Activated naive CD4-positive, alpha-beta T cell treated with anti-CD3 and anti-CD28 coated beads, Interleukin-2, amount 10 ng/mL, durations not matched to agents 7 days and 5 days (primary cell): ENCODE measurements around the gene TBC1D17.
A peak's percentile ranks its signal among the peaks of the same experiment; 100 is the strongest.
"Not testable (repeated sequence)": the region's sequence is repeated elsewhere in the genome, so short reads cannot be mapped to it uniquely, and the experiment has no call there.

Source experiments
- CTCF ChIA-PET: fragments of 350-600 bp; sonication (Branson Sonifier 250); formaldehyde crosslinking; loops from one replicate; lab custom pipeline; 2021; ENCODE audit warnings: antibody characterized with exemption; lab: Charles Lee
- DNase-seq: peaks from one replicate; pipeline ENCODE4 v3.0.0-alpha.2; 2020
- H3K27ac Mint-ChIP-seq: one replicate; pipeline ENCODE4 v1.8.0; 2021; ENCODE audit warnings: mild to moderate bottlenecking, moderate library complexity, mixed read lengths
- H3K27me3 Mint-ChIP-seq: one replicate; pipeline ENCODE4 v1.8.0; 2021; ENCODE audit warnings: mild to moderate bottlenecking, mixed read lengths
- H3K36me3 Mint-ChIP-seq: one replicate; pipeline ENCODE4 v1.8.0; 2021; ENCODE audit warnings: mixed read lengths
- H3K4me1 Mint-ChIP-seq: one replicate; pipeline ENCODE4 v1.8.0; 2021; ENCODE audit warnings: mixed read lengths
- H3K4me3 Mint-ChIP-seq: one replicate; pipeline ENCODE4 v1.8.0; 2021; ENCODE audit warnings: mild to moderate bottlenecking, moderate library complexity, mixed read lengths
- H3K9me3 Mint-ChIP-seq: one replicate; pipeline ENCODE4 v1.8.0; 2021; ENCODE audit warnings: mixed read lengths

TBC1D17 gene

GRCh38 chr19:49915271-49915670 is 37.8 kb downstream of the TBC1D17 start:
- peaks cover 48% of the 10 kb centered on the region for H3K36me3 Mint-ChIP-seq
- no peaks in the 10 kb centered on the region for H3K27me3 Mint-ChIP-seq
- CTCF ChIA-PET = no interaction called here
- H3K4me3 Mint-ChIP-seq = no peak overlapping the region
- no peak overlapping the region for H3K27ac Mint-ChIP-seq
- H3K4me1 Mint-ChIP-seq = peaks cover 26% of the 10 kb centered on the region
- no peaks in the 10 kb centered on the region for H3K9me3 Mint-ChIP-seq
- no peak for DNase-seq

GRCh38 chr19:49916839-49917733 is 39.6 kb downstream of the TBC1D17 start:
- H3K4me1 Mint-ChIP-seq = peaks cover 21% of the 10 kb centered on the region
- no peaks in the 10 kb centered on the region for H3K9me3 Mint-ChIP-seq
- no peaks in the 10 kb centered on the region for H3K27me3 Mint-ChIP-seq
- CTCF ChIA-PET = interaction anchor here (0.7 kb wide), 1 partner anchor 27 kb away, joined by 3 read pairs; no protein-coding TSS in a partner anchor
- no peak overlapping the region for H3K4me3 Mint-ChIP-seq
- H3K36me3 Mint-ChIP-seq = peaks cover 44% of the 10 kb centered on the region
- no peak overlapping the region for H3K27ac Mint-ChIP-seq
- DNase-seq = no peak

GRCh38 chr19:49918089-49918488 is 40.6 kb downstream of the TBC1D17 start:
- DNase-seq = no peak
- no peak overlapping the region for H3K4me3 Mint-ChIP-seq
- peaks cover 37% of the 10 kb centered on the region for H3K36me3 Mint-ChIP-seq
- CTCF ChIA-PET = interaction anchor here (0.7 kb wide), 1 partner anchor 28 kb away, joined by 3 read pairs; no protein-coding TSS in a partner anchor
- H3K4me1 Mint-ChIP-seq = peaks cover 15% of the 10 kb centered on the region
- no peaks in the 10 kb centered on the region for H3K27me3 Mint-ChIP-seq
- H3K9me3 Mint-ChIP-seq = no peaks in the 10 kb centered on the region
- H3K27ac Mint-ChIP-seq = peak overlapping the region; percentile 24

- Mint-ChIP-seq H3K4me3 (no peak overlapping the region), H3K4me1 (peaks cover 22% of the 10 kb centered on the region), H3K9me3 (no peaks in the 10 kb centered on the region), H3K27me3 (no peaks in the 10 kb centered on the region), H3K36me3 (peaks cover 34% of the 10 kb centered on the region), H3K27ac (no peak overlapping the region)
- no peak for DNase-seq
- CTCF ChIA-PET = no interaction called here
Observed at GRCh38 chr19:49920624-49921363, 43.3 kb downstream of the TBC1D17 start.

GRCh38 chr19:49921871-49922795 is 44.6 kb downstream of the TBC1D17 start:
- no peaks in the 10 kb centered on the region for H3K27me3 Mint-ChIP-seq
- peak overlapping the region; percentile 39 for H3K27ac Mint-ChIP-seq
- DNase-seq = no peak
- CTCF ChIA-PET = no interaction called here
- no peaks in the 10 kb centered on the region for H3K9me3 Mint-ChIP-seq
- H3K36me3 Mint-ChIP-seq = peaks cover 32% of the 10 kb centered on the region
- peaks cover 29% of the 10 kb centered on the region for H3K4me1 Mint-ChIP-seq
- H3K4me3 Mint-ChIP-seq = no peak overlapping the region

GRCh38 chr19:49923055-49924003 is 45.8 kb downstream of the TBC1D17 start:
- H3K36me3 Mint-ChIP-seq = peaks cover 38% of the 10 kb centered on the region
- H3K4me1 Mint-ChIP-seq = peaks cover 39% of the 10 kb centered on the region
- no peak for DNase-seq
- no peaks in the 10 kb centered on the region for H3K9me3 Mint-ChIP-seq
- CTCF ChIA-PET = no interaction called here
- no peaks in the 10 kb centered on the region for H3K27me3 Mint-ChIP-seq
- no peak overlapping the region for H3K4me3 Mint-ChIP-seq
- no peak overlapping the region for H3K27ac Mint-ChIP-seq

GRCh38 chr19:49924004-49924880 is 46.7 kb downstream of the TBC1D17 start:
- Mint-ChIP-seq H3K4me1 (peaks cover 44% of the 10 kb centered on the region), H3K36me3 (peaks cover 43% of the 10 kb centered on the region), H3K27ac (peak overlapping the region; percentile 19), H3K9me3 (no peaks in the 10 kb centered on the region), H3K27me3 (peaks cover 5% of the 10 kb centered on the region), H3K4me3 (no peak overlapping the region)
- no peak for DNase-seq
- CTCF ChIA-PET = no interaction called here

GRCh38 chr19:49924881-49925210 is 47.3 kb downstream of the TBC1D17 start:
- H3K4me1 Mint-ChIP-seq = peaks cover 50% of the 10 kb centered on the region

GRCh38 chr19:49925486-49925885 is 48.0 kb downstream of the TBC1D17 start:
- CTCF ChIA-PET = no interaction called here
- Mint-ChIP-seq H3K4me1 (peaks cover 54% of the 10 kb centered on the region), H3K4me3 (no peak overlapping the region), H3K36me3 (peaks cover 45% of the 10 kb centered on the region), H3K27ac (no peak overlapping the region), H3K9me3 (peaks cover 3% of the 10 kb centered on the region), H3K27me3 (peaks cover 15% of the 10 kb centered on the region)
- DNase-seq = no peak

More at GRCh38 chr19:49924881-49925210, 47.3 kb downstream of the TBC1D17 start:
- H3K36me3 Mint-ChIP-seq = peaks cover 42% of the 10 kb centered on the region
- H3K4me3 Mint-ChIP-seq, H3K9me3 Mint-ChIP-seq, CTCF ChIA-PET, DNase-seq: not testable (repeated sequence)
- H3K27ac Mint-ChIP-seq = peak overlapping the region; percentile 19
- H3K27me3 Mint-ChIP-seq = peaks cover 11% of the 10 kb centered on the region

- Mint-ChIP-seq H3K4me3 (no peak overlapping the region), H3K9me3 (peaks cover 3% of the 10 kb centered on the region), H3K27me3 (peaks cover 15% of the 10 kb centered on the region), H3K36me3 (peaks cover 46% of the 10 kb centered on the region), H3K4me1 (peaks cover 62% of the 10 kb centered on the region), H3K27ac (no peak overlapping the region)
- no peak for DNase-seq
- CTCF ChIA-PET = no interaction called here
Observed at GRCh38 chr19:49926515-49926914, 49.0 kb downstream of the TBC1D17 start.

- no peak for DNase-seq
- Mint-ChIP-seq H3K4me1 (peaks cover 66% of the 10 kb centered on the region), H3K9me3 (peaks cover 5% of the 10 kb centered on the region), H3K4me3 (peak overlapping the region; percentile 91), H3K27me3 (peaks cover 17% of the 10 kb centered on the region), H3K27ac (peak overlapping the region; percentile 98), H3K36me3 (peaks cover 49% of the 10 kb centered on the region)
- CTCF ChIA-PET = interaction anchor here (1.1 to 1.2 kb wide), 2 partner anchors 10 to 16 kb away, joined by 3 to 4 read pairs; no protein-coding TSS in a partner anchor
Observed at GRCh38 chr19:49927526-49928264, 50.2 kb downstream of the TBC1D17 start.
